ENCODE data around the gene GFOD1. TPM values are rescaled to one million over a fixed set of nuclear protein-coding genes. Genes with fewer than 3 reads are reported as not detected.

Gene GFOD1
- total and polyA plus RNA-seq, 5 donors = 30.3 to 81.7 (median 54.0) TPM

- H3K4me1 ChIP-seq (ENCODE audit: control insufficient read depth, insufficient read depth, low read length) = peaks cover 13% of the 10 kb centered on the region
- H3K27ac ChIP-seq (ENCODE audit: low read length) = peak overlapping the region; percentile 66
- peak; percentile 40 to 64 for ATAC-seq
Observed at GRCh38 chr6:13371421-13372072, 115.9 kb downstream of the GFOD1 start.

GRCh38 chr6:13370623-13371022 is 116.8 kb downstream of the GFOD1 start:
- no peak for ATAC-seq
- no peak overlapping the region for H3K4me3 ChIP-seq (ENCODE audit: low read length)
- DNase-seq = no peak
- intact Hi-C loops (cut with DNase I) = no loop called here
- no peaks in the 10 kb centered on the region for H3K27me3 ChIP-seq (ENCODE audit: control insufficient read depth, insufficient read depth)
- H3K4me1 ChIP-seq (ENCODE audit: control insufficient read depth, insufficient read depth, low read length) = peaks cover 13% of the 10 kb centered on the region
- 85% methylated on average over 5 of the region's 5 CpGs for WGBS
- H3K9me3 ChIP-seq (ENCODE audit: control insufficient read depth, low read length) = no peaks in the 10 kb centered on the region
- peak overlapping the region; percentile 39 for H3K27ac ChIP-seq (ENCODE audit: low read length)

More at GRCh38 chr6:13371421-13372072, 115.9 kb downstream of the GFOD1 start:
- H3K4me3 ChIP-seq (ENCODE audit: low read length) = no peak overlapping the region
- H3K27me3 ChIP-seq (ENCODE audit: control insufficient read depth, insufficient read depth) = no peaks in the 10 kb centered on the region
- WGBS = 75% methylated on average over 9 of the region's 9 CpGs
- peak in 2 of 3 donors; percentile 69 for DNase-seq
- intact Hi-C loops (cut with DNase I) = no loop called here
- H3K9me3 ChIP-seq (ENCODE audit: control insufficient read depth, low read length) = no peaks in the 10 kb centered on the region

GRCh38 chr6:13369591-13369990 is 117.8 kb downstream of the GFOD1 start:
- no peak overlapping the region for H3K4me3 ChIP-seq (ENCODE audit: low read length)
- ATAC-seq = no peak
- no peak overlapping the region for H3K27ac ChIP-seq (ENCODE audit: low read length)
- H3K27me3 ChIP-seq (ENCODE audit: control insufficient read depth, insufficient read depth) = no peaks in the 10 kb centered on the region
- DNase-seq = no peak
- intact Hi-C loops (cut with DNase I) = no loop called here
- H3K4me1 ChIP-seq (ENCODE audit: control insufficient read depth, insufficient read depth, low read length) = peaks cover 13% of the 10 kb centered on the region
- H3K9me3 ChIP-seq (ENCODE audit: control insufficient read depth, low read length) = no peaks in the 10 kb centered on the region
- WGBS = 90% methylated on average over 1 of the region's 1 CpG

DNA sequence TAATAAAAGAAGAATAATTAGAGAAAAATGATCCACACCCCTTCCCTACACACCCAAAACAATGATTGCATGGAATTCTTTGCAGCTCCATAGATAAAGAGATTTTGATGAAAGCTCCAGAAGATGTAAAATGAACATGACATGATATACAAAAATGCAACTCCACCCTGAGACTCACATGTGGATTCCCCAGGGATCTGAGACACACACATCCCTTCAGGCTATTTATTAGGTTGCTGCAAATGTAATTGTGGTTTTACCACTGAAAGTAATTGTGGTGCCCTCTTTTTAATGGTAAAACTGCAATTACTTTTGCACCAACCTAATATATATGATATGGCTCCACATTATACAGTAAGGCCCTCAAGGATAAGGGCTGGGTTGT is 118.7 kb downstream of the GFOD1 start:
- Histone ChIP-seq H3K4me3 (ENCODE audit: low read length) (no peak overlapping the region), H3K9me3 (ENCODE audit: control insufficient read depth, low read length) (no peaks in the 10 kb centered on the region), H3K4me1 (ENCODE audit: control insufficient read depth, insufficient read depth, low read length) (peaks cover 13% of the 10 kb centered on the region), H3K27ac (ENCODE audit: low read length) (no peak overlapping the region), H3K27me3 (ENCODE audit: control insufficient read depth, insufficient read depth) (no peaks in the 10 kb centered on the region)
- DNase-seq = no peak
- intact Hi-C loops (cut with DNase I) = no loop called here
- no peak for ATAC-seq

GRCh38 chr6:13368079-13368730 is 119.2 kb downstream of the GFOD1 start:
- H3K4me1 ChIP-seq (ENCODE audit: control insufficient read depth, insufficient read depth, low read length) = peaks cover 13% of the 10 kb centered on the region
- peak; percentile 32 to 58 for ATAC-seq
- peak overlapping the region; percentile 69 for H3K27ac ChIP-seq (ENCODE audit: low read length)
- H3K27me3 ChIP-seq (ENCODE audit: control insufficient read depth, insufficient read depth) = no peaks in the 10 kb centered on the region
- H3K4me3 ChIP-seq (ENCODE audit: low read length) = no peak overlapping the region
- intact Hi-C loops (cut with DNase I) = no loop called here
- WGBS = 64% methylated on average over 7 of the region's 7 CpGs
- DNase-seq = no peak
- no peaks in the 10 kb centered on the region for H3K9me3 ChIP-seq (ENCODE audit: control insufficient read depth, low read length)

GRCh38 chr6:13367396-13367795 is 120.0 kb downstream of the GFOD1 start:
- WGBS = 42% methylated on average over 3 of the region's 3 CpGs
- Histone ChIP-seq H3K4me3 (ENCODE audit: low read length) (no peak overlapping the region), H3K27ac (ENCODE audit: low read length) (peak overlapping the region; percentile 69), H3K4me1 (ENCODE audit: control insufficient read depth, insufficient read depth, low read length) (peaks cover 18% of the 10 kb centered on the region), H3K9me3 (ENCODE audit: control insufficient read depth, low read length) (no peaks in the 10 kb centered on the region), H3K27me3 (ENCODE audit: control insufficient read depth, insufficient read depth) (no peaks in the 10 kb centered on the region)
- ATAC-seq = peak; percentile 6 to 53
- DNase-seq = no peak
- intact Hi-C loops (cut with DNase I) = no loop called here

DNA sequence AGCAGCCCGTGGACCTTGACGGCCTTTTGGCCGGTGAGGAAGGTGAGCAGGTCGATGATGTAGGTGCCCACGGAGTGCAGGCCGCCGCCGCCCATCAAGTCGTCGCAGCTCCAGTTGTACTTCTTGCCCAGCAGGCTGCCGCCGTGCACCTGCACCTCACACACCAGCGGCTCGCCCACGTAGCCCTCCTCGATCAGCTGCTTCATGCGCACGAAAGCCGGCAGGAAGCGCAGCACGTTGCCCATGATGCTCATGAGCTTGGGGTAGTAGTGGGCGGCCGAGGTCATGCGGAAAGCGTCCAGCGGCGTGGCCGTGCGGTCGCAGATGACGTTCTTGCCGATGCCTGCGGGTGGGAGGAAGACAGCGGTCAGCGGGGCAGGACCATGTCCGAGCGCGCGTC is 122.1 kb downstream of the GFOD1 start:
- Histone ChIP-seq H3K4me3 (ENCODE audit: low read length) (no peak overlapping the region), H3K27me3 (ENCODE audit: control insufficient read depth, insufficient read depth) (no peaks in the 10 kb centered on the region), H3K9me3 (ENCODE audit: control insufficient read depth, low read length) (no peaks in the 10 kb centered on the region), H3K4me1 (ENCODE audit: control insufficient read depth, insufficient read depth, low read length) (peaks cover 24% of the 10 kb centered on the region), H3K27ac (ENCODE audit: low read length) (no peak overlapping the region)
- WGBS = 98% methylated on average over 39 of the region's 39 CpGs
- no peak for ATAC-seq
- intact Hi-C loops (cut with DNase I) = no loop called here
- DNase-seq = peak in 1 of 3 donors; percentile 64

- intact Hi-C loops (cut with DNase I) = no loop called here
- Histone ChIP-seq H3K27me3 (ENCODE audit: control insufficient read depth, insufficient read depth) (no peaks in the 10 kb centered on the region), H3K4me3 (ENCODE audit: low read length) (no peak overlapping the region), H3K27ac (ENCODE audit: low read length) (no peak overlapping the region), H3K9me3 (ENCODE audit: control insufficient read depth, low read length) (no peaks in the 10 kb centered on the region), H3K4me1 (ENCODE audit: control insufficient read depth, insufficient read depth, low read length) (peaks cover 21% of the 10 kb centered on the region)
- 97% methylated on average over 34 of the region's 34 CpGs for WGBS
- DNase-seq (no peak), ATAC-seq (no peak)
Observed at GRCh38 chr6:13364842-13365241, 122.6 kb downstream of the GFOD1 start.

- ATAC-seq (peak in 1 of 2 donors; percentile 25), DNase-seq (no peak)
- intact Hi-C loops (cut with DNase I) = no loop called here
- peaks cover 18% of the 10 kb centered on the region for H3K4me1 ChIP-seq (ENCODE audit: control insufficient read depth, insufficient read depth, low read length)
- no peaks in the 10 kb centered on the region for H3K9me3 ChIP-seq (ENCODE audit: control insufficient read depth, low read length)
- H3K4me3 ChIP-seq (ENCODE audit: low read length) = no peak overlapping the region
- 55% methylated on average over 5 of the region's 5 CpGs for WGBS
- H3K27me3 ChIP-seq (ENCODE audit: control insufficient read depth, insufficient read depth) = no peaks in the 10 kb centered on the region
- H3K27ac ChIP-seq (ENCODE audit: low read length) = peak overlapping the region; percentile 64
Observed at GRCh38 chr6:13362412-13362811, 125.0 kb downstream of the GFOD1 start.

- 59% methylated on average over 6 of the region's 6 CpGs for WGBS
- Histone ChIP-seq H3K9me3 (ENCODE audit: control insufficient read depth, low read length) (no peaks in the 10 kb centered on the region), H3K27me3 (ENCODE audit: control insufficient read depth, insufficient read depth) (no peaks in the 10 kb centered on the region), H3K4me1 (ENCODE audit: control insufficient read depth, insufficient read depth, low read length) (peaks cover 18% of the 10 kb centered on the region), H3K27ac (ENCODE audit: low read length) (peak overlapping the region; percentile 87), H3K4me3 (ENCODE audit: low read length) (no peak overlapping the region)
- ATAC-seq (peak; percentile 84 to 86), DNase-seq (peak; percentile 49 to 83 (median 67))
- intact Hi-C loops (cut with DNase I) = no loop called here
Observed at GRCh38 chr6:13360671-13361540, 126.5 kb downstream of the GFOD1 start.

DNA sequence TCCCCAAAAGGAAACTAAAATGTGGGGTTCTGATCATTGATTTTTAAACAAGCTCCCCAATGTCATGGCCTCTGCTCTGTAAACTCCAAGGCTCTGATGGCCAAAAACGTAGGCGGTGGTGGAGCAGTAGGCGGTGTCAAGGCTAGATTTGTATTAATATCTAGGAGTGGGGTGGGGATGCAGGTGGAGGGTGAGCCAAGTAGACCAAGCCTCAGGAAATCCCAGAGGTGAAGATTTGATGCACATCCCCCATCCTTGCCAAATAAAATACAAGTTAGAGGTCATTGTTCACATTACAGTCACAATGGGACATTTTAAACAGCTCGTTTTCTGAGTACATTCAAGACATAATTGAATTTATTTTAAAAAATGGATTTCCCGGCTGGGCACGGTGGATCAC is 128.1 kb downstream of the GFOD1 start:
- Histone ChIP-seq H3K27me3 (ENCODE audit: control insufficient read depth, insufficient read depth) (no peaks in the 10 kb centered on the region), H3K9me3 (ENCODE audit: control insufficient read depth, low read length) (no peaks in the 10 kb centered on the region), H3K27ac (ENCODE audit: low read length) (no peak overlapping the region), H3K4me1 (ENCODE audit: control insufficient read depth, insufficient read depth, low read length) (peaks cover 29% of the 10 kb centered on the region), H3K4me3 (ENCODE audit: low read length) (no peak overlapping the region)
- DNase-seq (no peak), ATAC-seq (peak in 1 of 2 donors; percentile 53)
- 68% methylated on average over 6 of the region's 6 CpGs for WGBS
- intact Hi-C loops (cut with DNase I) = no loop called here
